HG03045 (cell line): ENCODE measurements around the gene METTL3.

Source experiments
- ATAC-seq: cut with Tn5 transposase; IDR thresholded peaks from one replicate; pipeline ENCODE4 v1.9.1; 2021; ENCODE audit warnings: mild to moderate bottlenecking, moderate library complexity; ENCODE audit not compliant: unreplicated experiment

The METTL3 gene

DNA sequence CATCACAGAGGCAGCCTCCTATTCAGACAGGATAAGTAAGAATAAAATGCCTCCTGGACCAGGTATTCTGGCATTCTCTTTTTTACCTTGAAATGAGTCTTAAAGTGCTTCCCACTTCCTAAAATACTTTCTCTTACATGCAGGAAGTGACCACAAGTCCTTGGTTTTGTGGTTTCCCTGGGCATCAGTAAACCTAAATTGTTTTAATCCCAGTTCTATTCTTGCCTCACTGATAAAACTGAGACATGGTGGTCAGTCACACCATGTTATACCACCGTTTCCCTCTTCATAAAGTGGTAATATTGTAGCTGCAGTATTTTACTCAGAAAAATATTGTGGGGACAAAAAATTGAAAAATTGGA, 16.2 kb upstream of the METTL3 start:
- ATAC-seq = no peak

- ATAC-seq = no peak
Measured at GRCh38 chr14:21526672-21527317, 15.7 kb upstream of the METTL3 start.

GRCh38 chr14:21525962-21526671, 15.0 kb upstream of the METTL3 start, which contains the start of gene SALL2:
Gene SALL2 (minus strand): TSS chr14:21526346. CDS start chr14:21526127, 219 bp downstream.
- no peak for ATAC-seq

DNA sequence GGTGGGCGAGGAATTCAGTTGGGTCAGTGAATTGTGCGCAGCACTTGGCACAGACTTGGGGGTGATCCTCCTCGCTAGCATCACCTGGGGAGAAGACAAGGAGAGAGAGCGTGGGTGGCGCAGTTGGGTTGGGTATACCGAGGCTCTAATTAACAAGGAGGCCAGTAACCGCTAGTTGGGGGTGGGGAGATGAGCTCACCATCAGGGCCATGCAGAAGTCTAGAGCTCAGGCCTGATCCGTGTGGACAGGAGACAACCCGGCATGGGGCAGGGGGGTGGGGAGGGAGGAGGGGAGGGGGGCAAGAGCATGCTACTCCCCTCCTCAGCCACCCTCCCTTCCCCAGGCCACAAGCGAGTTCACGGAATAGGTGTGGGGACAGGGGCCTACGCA, 14.4 kb upstream of the METTL3 start:
- no peak for ATAC-seq

GRCh38 chr14:21524575-21525490, 13.7 kb upstream of the METTL3 start:
- ATAC-seq = no peak

- ATAC-seq = no peak
Measured at GRCh38 chr14:21523203-21523602, 12.1 kb upstream of the METTL3 start.

DNA sequence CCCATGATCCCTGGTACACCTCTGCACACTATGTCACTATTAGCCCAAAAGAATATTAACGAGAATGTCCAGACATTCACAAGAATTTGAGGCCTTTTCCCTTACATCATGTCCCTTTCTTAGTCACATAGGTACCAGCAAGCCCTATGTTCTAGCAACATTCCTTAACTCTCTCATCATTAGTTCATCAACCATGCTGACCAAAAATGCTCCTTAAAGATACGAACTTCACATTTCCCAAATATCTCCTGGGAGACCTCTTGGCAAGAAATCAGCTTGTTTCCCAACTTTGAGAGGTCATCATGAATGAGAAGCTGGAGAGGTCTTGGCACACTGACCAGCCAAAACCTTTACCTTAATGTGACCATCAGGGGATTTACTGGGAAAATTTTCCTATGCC, 10.4 kb upstream of the METTL3 start:
- ATAC-seq = no peak

- ATAC-seq = no peak
Measured at GRCh38 chr14:21520767-21521166, 9.6 kb upstream of the METTL3 start.

- ATAC-seq = no peak
Measured at GRCh38 chr14:21518725-21519124, 7.6 kb upstream of the METTL3 start.

- ATAC-seq = no peak
Measured at GRCh38 chr14:21514341-21514740, 3.2 kb upstream of the METTL3 start.

GRCh38 chr14:21509432-21510143, 1.6 kb downstream of the METTL3 start:
- ATAC-seq = no peak

DNA sequence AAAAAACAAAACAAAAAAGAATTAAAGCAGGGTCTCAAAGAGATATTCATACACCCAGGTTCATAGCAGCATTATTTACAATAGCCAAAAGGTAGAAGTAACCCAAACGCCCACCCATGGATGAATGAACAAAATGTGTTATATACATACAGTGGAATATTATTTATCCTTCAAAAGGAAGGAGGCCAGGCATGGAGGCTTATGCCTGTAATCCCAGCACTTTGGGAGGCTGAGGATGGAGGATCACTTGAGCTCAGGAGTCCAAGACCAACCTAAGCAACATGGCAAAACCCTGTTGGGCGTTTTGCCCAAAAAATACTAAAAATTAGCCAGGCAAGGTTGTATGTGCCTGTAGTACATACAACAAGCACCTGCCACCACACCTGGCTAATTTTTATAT, 4.6 kb downstream of the METTL3 start:
- no peak for ATAC-seq

GRCh38 chr14:21505012-21505553, 6.1 kb downstream of the METTL3 start:
- peak; percentile 83 for ATAC-seq

DNA sequence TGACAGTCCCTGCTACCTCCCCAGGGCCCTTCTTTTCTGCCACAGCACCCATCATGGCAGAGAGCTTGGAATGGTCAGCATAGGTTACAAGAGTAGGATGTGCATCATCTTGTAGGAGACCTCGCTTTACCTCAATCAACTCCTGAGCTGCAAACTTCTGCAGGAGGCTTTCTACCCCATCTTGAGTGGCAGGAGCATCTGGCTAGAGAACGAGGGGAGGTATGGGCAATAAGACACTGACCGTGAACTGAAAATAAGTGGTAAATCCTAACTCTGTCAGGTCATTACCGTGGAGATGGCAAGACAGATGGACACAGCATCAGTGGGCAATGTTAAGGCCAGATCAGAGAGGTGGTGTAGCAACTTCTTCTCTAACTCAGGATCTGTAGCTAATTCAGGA, 7.8 kb downstream of the METTL3 start:
- ATAC-seq = no peak

GRCh38 chr14:21501568-21501967, 9.6 kb downstream of the METTL3 start:
- no peak for ATAC-seq

GRCh38 chr14:21498540-21499526, 12.3 kb downstream of the METTL3 start:
- no peak for ATAC-seq

- ATAC-seq = no peak
Measured at GRCh38 chr14:21496453-21496852, 14.7 kb downstream of the METTL3 start.

- no peak for ATAC-seq
Measured at GRCh38 chr14:21494902-21495762, 16.0 kb downstream of the METTL3 start.
